HL-60 (cell line): ENCODE data around the gene SLC23A3.

Source experiments
- POLR2AphosphoS5 ChIP-seq: IDR thresholded peaks from 2 replicates; pipeline ENCODE4 v1.6.1; 2012; ENCODE audit warnings: low read depth
- TF ChIP-seq, protein P1 (sequence below): IDR thresholded peaks from one replicate; pipeline ENCODE4 v1.5.1; 2011; ENCODE audit warnings: low read length, control low read depth, inconsistent platforms; ENCODE audit not compliant: insufficient read depth

DNA sequence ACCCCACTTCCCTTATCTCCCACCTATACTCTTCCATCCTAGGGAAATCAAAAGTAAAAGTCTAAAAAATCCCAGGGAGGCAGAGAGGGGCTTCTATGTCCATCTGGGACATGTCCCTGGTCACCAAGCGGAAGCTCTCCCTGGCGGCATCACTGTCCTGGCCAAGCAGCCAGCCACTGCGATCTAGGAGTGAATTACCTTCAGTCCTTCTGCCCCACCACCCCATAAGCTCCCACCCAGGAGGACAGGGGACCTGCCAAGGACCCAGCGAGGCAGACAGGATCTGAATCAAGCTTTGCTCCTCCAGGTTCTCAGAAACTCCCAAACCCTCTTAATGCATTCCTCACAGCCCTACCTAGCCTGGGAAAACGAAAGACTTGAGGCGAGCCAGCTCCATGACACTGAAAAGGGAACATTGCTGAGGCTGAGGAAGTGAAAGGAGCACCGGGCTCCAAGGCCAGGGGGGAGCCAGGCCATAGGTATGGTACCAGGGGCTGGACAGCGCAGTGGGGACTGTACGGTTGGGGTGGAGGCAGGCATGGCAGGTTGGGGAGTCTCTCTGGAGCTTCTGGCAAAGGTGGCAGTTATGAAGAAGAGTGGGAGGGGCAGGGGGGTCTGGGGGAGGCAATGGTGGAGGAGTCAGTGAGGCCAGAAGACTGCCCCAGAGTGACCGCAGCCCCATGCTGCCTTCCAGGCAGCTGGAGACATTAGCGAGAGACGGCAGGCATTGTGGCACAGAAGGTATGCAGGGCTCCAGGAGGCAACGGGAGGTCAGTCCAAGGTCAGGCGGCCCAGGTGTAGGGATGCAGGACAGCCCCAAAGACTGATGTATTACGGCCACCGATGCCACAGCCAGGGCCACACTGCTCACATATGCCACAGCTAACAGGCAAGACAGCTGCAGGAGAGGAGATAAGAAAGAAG lies 2.7 kb upstream of the SLC23A3 start:
- no peak for TF ChIP-seq POLR2AphosphoS5
- TF ChIP-seq, protein P1, sequence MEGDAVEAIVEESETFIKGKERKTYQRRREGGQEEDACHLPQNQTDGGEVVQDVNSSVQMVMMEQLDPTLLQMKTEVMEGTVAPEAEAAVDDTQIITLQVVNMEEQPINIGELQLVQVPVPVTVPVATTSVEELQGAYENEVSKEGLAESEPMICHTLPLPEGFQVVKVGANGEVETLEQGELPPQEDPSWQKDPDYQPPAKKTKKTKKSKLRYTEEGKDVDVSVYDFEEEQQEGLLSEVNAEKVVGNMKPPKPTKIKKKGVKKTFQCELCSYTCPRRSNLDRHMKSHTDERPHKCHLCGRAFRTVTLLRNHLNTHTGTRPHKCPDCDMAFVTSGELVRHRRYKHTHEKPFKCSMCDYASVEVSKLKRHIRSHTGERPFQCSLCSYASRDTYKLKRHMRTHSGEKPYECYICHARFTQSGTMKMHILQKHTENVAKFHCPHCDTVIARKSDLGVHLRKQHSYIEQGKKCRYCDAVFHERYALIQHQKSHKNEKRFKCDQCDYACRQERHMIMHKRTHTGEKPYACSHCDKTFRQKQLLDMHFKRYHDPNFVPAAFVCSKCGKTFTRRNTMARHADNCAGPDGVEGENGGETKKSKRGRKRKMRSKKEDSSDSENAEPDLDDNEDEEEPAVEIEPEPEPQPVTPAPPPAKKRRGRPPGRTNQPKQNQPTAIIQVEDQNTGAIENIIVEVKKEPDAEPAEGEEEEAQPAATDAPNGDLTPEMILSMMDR, result no peak
